Measurements from ENCODE around the gene MAP3K15. TPM values are rescaled to one million over a fixed set of nuclear protein-coding genes. Genes with fewer than 3 reads are reported as not detected.
"Not testable (repeated sequence)": the region's sequence is repeated elsewhere in the genome, so short reads cannot be mapped to it uniquely, and the experiment has no call there.

The MAP3K15 gene
- total RNA-seq, 1 donor from 2014 or later, result 0.10 TPM

- no peak for DNase-seq (ENCODE audit: low spot score)
These were observed 24.8 kb upstream of the MAP3K15 start for GRCh38 chrX:19540076-19540475.

DNA sequence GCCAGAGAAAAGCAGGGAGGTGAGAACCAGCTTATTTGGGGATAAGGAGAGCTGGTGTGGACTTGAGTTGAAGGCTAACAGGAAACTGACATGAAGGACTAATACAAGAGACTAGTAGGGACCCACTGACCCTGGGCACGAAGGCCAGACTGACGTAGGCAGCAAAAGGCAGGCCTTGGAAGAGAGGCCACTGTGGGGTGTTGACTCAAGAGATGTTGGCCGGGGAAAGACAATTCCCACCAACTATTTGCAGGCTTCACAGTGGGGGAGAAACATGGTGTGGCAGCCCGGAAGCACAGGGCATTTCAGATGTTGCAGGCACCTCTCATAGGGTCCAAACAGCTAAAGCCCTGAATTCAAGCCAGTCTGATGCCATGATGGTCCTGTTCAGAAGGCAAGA, 24.4 kb upstream of the MAP3K15 start:
- DNase-seq (ENCODE audit: low spot score), result no peak

- no peak for DNase-seq (ENCODE audit: low spot score)
These were observed 20.2 kb upstream of the MAP3K15 start for GRCh38 chrX:19535476-19535875.

DNA sequence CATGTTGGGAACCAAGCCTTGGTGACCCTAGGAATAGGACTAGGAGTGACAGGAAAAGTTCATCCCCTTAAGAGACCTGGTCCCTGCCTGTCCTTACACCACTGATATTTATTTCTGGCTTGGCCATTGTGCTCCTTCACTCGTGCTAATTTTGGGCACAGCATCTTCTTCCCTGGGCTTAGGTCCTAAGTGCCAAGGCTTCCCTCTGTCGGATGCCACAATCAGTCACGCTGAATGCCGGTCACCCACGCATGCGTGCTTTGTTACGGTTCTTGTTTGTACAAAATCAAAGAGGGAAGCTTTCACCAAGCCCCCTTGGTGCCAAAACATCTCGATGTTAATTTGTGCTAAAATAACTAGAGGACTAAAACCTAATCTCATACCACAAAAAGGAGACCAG, 17.4 kb upstream of the MAP3K15 start:
- DNase-seq (ENCODE audit: low spot score), result no peak

GRCh38 chrX:19517965-19518364, 2.7 kb upstream of the MAP3K15 start:
- no peak for DNase-seq (ENCODE audit: low spot score)

GRCh38 chrX:19515615-19516105, 352 bp upstream of the MAP3K15 start:
- DNase-seq (ENCODE audit: low spot score), result no peak

DNA sequence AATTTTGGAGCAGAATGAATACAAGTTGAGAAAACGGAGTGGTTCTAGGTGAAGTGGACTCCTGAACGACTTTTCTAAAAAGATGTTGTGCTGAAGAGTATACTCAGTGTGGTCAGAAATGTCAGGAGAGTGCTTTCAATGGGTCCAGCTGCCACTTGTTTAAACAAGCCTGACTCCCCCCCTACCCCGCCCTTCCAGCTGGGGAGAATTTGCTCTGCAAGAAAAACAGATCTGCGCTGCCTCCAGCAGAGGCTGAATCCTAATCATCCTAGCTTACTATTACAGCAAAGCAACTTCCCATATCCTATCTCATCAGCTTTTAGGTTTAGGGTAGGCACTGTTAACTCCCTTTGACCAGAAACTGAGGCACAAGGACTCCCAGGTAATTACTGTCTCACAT, 1.9 kb downstream of the MAP3K15 start:
- DNase-seq (ENCODE audit: low spot score), result no peak

GRCh38 chrX:19512961-19513360, 2.3 kb downstream of the MAP3K15 start:
- no peak for DNase-seq (ENCODE audit: low spot score)

DNA sequence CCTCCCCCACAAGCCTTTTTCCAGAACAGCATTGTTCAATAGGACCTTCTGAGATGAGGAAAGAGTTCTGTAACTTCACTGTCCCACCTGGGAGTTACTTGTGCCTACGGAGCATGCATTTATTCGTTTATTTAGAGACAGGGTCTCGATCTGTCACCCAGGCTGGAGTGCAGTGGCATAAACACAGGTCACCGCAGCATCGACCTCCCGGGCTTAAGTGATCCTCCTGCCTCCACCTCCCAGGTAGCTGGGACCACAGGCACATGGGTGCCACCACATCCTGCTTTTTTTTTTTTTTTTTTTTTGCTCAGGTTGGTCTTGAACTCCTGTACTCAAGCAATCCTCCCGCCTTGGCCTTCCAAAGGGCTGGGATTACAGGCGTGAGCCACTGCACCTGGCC, 2.9 kb downstream of the MAP3K15 start:
- DNase-seq (ENCODE audit: low spot score), result no peak

GRCh38 chrX:19511796-19512195, 3.5 kb downstream of the MAP3K15 start:
- not testable (repeated sequence) for DNase-seq (ENCODE audit: low spot score)

DNA sequence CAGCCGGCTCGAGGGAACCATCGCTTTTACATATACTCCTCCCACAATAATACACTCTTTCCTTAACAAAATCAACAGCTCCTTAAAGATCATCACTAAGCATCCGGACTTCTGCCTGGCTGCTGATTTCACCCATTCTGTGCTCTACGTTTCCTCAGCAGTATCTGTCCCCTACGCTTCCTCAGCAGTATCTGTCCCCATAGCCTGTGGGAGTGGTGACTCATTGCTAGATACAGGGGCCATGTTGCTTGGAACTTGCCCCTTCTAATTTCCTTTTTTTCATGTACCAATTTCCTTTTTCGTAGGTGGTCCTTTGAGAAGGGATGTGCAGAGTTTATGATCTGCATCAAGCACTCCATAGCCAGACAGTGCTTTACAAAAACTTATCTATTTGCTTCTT, 18.6 kb downstream of the MAP3K15 start:
- DNase-seq (ENCODE audit: low spot score), result no peak

GRCh38 chrX:19487520-19488200, 27.6 kb downstream of the MAP3K15 start:
- DNase-seq (ENCODE audit: low spot score), result no peak

DNA sequence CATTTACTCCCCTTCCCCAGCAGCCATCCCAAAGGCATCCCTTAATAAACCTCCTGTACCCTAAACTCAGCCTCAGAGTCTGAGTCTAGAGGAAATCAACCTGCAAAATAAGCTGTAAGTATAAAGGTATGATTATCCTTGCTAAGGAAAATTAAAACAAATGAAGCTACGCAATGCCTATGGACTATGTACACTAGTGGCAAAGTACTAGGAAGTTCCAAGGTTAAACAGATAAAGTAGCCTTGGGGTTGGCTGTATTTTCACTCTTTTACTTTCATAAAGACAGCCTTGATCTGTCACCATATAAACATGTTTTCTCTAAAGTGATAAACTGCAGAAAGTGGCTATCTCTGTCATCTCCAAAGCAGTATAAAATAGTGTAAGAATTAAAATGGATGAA, 35.9 kb downstream of the MAP3K15 start:
- no peak for DNase-seq (ENCODE audit: low spot score)

GRCh38 chrX:19468383-19468782, 46.9 kb downstream of the MAP3K15 start:
- DNase-seq (ENCODE audit: low spot score), result not testable (repeated sequence)

- DNase-seq (ENCODE audit: low spot score), result no peak
These were observed 52.4 kb downstream of the MAP3K15 start for GRCh38 chrX:19462879-19463278.

- DNase-seq (ENCODE audit: low spot score), result no peak
These were observed 53.1 kb downstream of the MAP3K15 start for GRCh38 chrX:19462231-19462630.

GRCh38 chrX:19457662-19458061, 57.6 kb downstream of the MAP3K15 start:
- DNase-seq (ENCODE audit: low spot score), result no peak

DNA sequence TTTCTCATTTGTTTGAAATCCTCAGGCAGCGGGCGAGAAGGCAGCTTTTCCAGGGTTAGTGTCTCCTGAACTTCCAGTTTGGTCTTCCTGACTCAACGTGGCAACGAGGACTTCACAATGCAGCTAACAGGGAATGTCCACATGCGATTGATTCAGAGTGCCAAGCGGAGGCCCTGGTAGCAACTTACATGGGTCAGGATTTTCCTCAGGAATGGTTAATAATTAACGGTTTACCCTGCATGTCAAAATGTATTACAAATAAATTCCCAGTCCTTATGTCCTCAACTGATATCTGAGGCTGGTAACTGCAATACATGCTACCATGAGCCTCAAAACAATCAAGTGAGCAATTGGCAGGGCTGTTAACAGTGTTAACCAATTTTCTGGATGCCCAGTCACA, 67.2 kb downstream of the MAP3K15 start:
- DNase-seq (ENCODE audit: low spot score), result no peak

DNA sequence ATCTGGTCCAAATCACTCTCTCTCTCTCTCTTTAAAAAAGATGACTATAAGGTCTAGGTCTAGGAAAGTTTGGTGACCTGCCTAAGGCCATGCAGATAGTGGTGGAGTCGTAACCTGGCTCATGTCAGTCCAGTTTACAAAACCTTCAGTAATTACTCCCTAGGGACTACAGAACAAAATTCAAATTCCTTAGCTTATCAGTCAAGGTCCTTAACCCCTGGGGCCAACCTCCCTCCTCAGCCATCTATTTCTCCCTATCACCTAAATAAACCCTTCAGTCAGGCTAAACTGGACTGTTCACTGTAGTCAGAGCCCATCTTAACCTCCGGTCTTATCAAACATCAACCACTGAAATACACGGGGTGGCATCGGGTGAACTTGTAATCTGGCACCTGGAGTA, 68.9 kb downstream of the MAP3K15 start:
- no peak for DNase-seq (ENCODE audit: low spot score)

DNA sequence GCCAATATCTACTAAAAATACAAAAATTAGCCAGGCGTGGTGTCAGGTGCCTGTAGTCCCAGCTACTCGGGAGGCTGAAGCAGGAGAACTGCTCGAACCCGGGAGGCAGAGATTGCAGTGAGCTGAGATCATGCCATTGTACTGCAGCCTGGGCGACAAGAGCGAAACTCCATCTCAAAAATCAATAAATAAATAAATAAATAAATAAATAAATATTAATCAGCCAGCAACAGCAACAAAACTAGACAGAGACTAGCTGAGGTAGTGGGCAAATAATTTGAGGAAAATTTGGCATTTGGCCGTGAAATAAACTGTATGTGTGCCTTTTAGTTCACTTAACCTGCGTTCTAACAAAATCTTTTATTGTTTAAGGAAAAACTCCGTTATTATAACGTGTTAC, 69.5 kb downstream of the MAP3K15 start:
- DNase-seq (ENCODE audit: low spot score), result not testable (repeated sequence)

DNA sequence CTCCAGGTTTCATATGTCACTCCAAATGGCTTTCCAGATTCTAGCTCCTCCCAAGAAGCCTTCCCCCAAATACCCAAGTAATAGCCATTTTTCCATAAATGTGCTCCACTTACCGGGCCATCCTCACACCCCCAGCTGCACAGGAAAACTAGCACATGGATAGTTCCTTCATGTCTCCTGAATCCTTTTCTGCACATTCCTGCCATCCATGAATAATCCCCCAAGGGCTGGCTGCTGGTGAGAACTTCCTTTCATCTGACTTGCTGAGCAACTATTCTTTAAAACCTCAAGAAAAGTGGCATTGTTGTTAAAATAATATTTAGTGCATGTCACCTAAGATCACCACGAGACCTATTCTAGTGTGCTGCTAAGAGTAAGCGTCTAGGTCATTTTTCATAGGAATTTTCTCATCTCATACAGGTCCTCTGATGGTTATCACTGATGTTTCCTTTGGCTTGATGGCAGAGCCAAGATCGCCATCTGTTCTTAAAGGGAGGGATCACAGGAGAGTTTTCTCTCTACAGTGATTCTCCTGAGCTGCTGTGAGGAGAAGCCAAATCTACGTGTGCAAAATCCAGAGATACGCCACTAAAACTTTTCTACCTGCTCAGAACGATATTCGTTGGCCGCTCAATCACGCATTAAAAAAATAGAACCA, 71.3 kb downstream of the MAP3K15 start:
- DNase-seq (ENCODE audit: low spot score), result no peak

- no peak for DNase-seq (ENCODE audit: low spot score)
These were observed 74.6 kb downstream of the MAP3K15 start for GRCh38 chrX:19440713-19441112.

DNA sequence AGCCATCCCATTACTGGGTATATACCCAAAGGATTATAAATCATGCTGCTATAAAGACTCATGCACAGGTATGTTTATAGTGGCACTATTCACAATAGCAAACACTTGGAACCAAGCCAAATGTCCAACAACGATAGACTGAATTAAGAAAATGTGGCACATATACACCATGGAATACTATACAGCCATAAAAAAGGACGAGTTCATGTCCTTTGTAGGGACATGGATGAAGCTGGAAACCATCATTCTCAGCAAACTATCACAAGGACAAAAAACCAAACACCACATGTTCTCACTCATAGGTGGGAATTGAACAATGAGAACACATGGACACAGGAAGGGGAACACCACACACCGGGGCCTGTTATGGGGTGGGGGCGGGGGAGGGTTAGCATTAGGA, 92.6 kb downstream of the MAP3K15 start:
- DNase-seq (ENCODE audit: low spot score), result not testable (repeated sequence)

Measured in mesenteric fat pad (tissue), 1 donor.